GM21717 (cell line): ENCODE measurements around the gene ABCG8.
"Not testable (repeated sequence)": the region's sequence is repeated elsewhere in the genome, so short reads cannot be mapped to it uniquely, and the experiment has no call there.

Experiments used
- ATAC-seq: cut with Tn5 transposase; IDR thresholded peaks from one replicate; pipeline ENCODE4 v1.9.1; 2021; ENCODE audit warnings: mild to moderate bottlenecking, moderate library complexity; ENCODE audit not compliant: unreplicated experiment

Gene ABCG8

GRCh38 chr2:43906448-43907109, 67.8 kb downstream of the ABCG8 start:
- ATAC-seq: no peak

GRCh38 chr2:43911136-43911790, 72.5 kb downstream of the ABCG8 start:
- not testable (repeated sequence) for ATAC-seq

GRCh38 chr2:43924463-43924862, 85.7 kb downstream of the ABCG8 start:
- ATAC-seq: no peak

GRCh38 chr2:43925431-43925830, 86.7 kb downstream of the ABCG8 start:
- ATAC-seq: no peak

GRCh38 chr2:43927442-43927841, 88.7 kb downstream of the ABCG8 start:
- ATAC-seq: no peak

GRCh38 chr2:43931293-43931692, 92.5 kb downstream of the ABCG8 start:
- ATAC-seq: no peak
